GM23338 (cell line): Measurements from ENCODE around the gene BTN2A1. TPM values are rescaled to one million over a fixed set of nuclear protein-coding genes. Genes with fewer than 3 reads are reported as not detected.

Experiments
- ATAC-seq: fragments of 200-7000 bp; cut with Tn5 transposase; 3 replicates; pipeline ENCODE4 v1.9.1; 2020
- DNase-seq: peaks from one replicate; pipeline ENCODE4 v3.0.0-alpha.2; 2015; ENCODE audit warnings: low spot score
- H2AFZ ChIP-seq: fragments of 200-600 bp; sonication (generic); 2 replicates; pipeline ENCODE4 v1.8.0; 2016; ENCODE audit warnings: antibody characterized with exemption, mild to moderate bottlenecking, moderate library complexity
- H3F3A ChIP-seq: fragments of 200-600 bp; sonication (generic); replicated peaks from 2 replicates; pipeline ENCODE4 v1.8.0; 2017; ENCODE audit warnings: antibody characterized with exemption, mixed run types, low read depth
- H3K27ac ChIP-seq: fragments of 200-600 bp; sonication (generic); 2 replicates; pipeline ENCODE4 v1.6.1; 2016; ENCODE audit warnings: low read depth
- H3K27me3 ChIP-seq: fragments of 200-600 bp; sonication (generic); 2 replicates; pipeline ENCODE4 v1.8.0; 2016; ENCODE audit warnings: mild to moderate bottlenecking, mixed run types, moderate library complexity; ENCODE audit not compliant: insufficient read depth
- H3K36me3 ChIP-seq: fragments of 200-600 bp; sonication (generic); 2 replicates; pipeline ENCODE4 v1.8.0; 2016; ENCODE audit warnings: mild to moderate bottlenecking; ENCODE audit not compliant: insufficient read depth
- H3K4me1 ChIP-seq: fragments of 200-600 bp; sonication (generic); 2 replicates; pipeline ENCODE4 v1.8.0; 2016; ENCODE audit warnings: mild to moderate bottlenecking, moderate library complexity; ENCODE audit not compliant: insufficient read depth
- H3K4me2 ChIP-seq: fragments of 200-600 bp; sonication (generic); 2 replicates; pipeline ENCODE4 v1.7.1; 2017; ENCODE audit warnings: mixed run types
- H3K4me3 ChIP-seq: fragments of 200-600 bp; sonication (generic); 2 replicates; pipeline ENCODE4 v1.6.1; 2016; ENCODE audit warnings: mixed run types
- H3K79me2 ChIP-seq: fragments of 200-600 bp; sonication (generic); replicated peaks from 2 replicates; pipeline ENCODE4 v1.8.0; 2017; ENCODE audit warnings: mild to moderate bottlenecking; ENCODE audit not compliant: insufficient read depth
- H3K9me2 ChIP-seq: fragments of 200-600 bp; sonication (generic); 2 replicates; pipeline ENCODE4 v1.8.0; 2017; ENCODE audit not compliant: insufficient read depth
- H4K20me1 ChIP-seq: fragments of 200-600 bp; sonication (generic); replicated peaks from 2 replicates; pipeline ENCODE4 v1.8.0; 2017; ENCODE audit warnings: mild to moderate bottlenecking; ENCODE audit not compliant: insufficient read depth
- H3K27ac Mint-ChIP-seq: 2 replicates; pipeline ENCODE4 v1.8.0; 2020; ENCODE audit warnings: inconsistent platforms, mild to moderate bottlenecking, moderate library complexity, mixed read lengths
- H3K27me3 Mint-ChIP-seq: 3 replicates; pipeline ENCODE4 v1.8.0; 2022; ENCODE audit warnings: low read depth, mild to moderate bottlenecking, moderate library complexity, mixed read lengths, inconsistent platforms; ENCODE audit not compliant: insufficient read depth, poor library complexity
- H3K36me3 Mint-ChIP-seq: 3 replicates; pipeline ENCODE4 v1.8.0; 2021; ENCODE audit warnings: low read depth, mild to moderate bottlenecking, inconsistent platforms, moderate library complexity, mixed read lengths
- H3K4me1 Mint-ChIP-seq: 3 replicates; pipeline ENCODE4 v1.8.0; 2020; ENCODE audit warnings: mild to moderate bottlenecking, inconsistent platforms, mixed read lengths
- H3K4me3 Mint-ChIP-seq: 3 replicates; pipeline ENCODE4 v1.8.0; 2021; ENCODE audit warnings: moderate library complexity, mild to moderate bottlenecking, inconsistent platforms, mixed read lengths
- H3K9me3 Mint-ChIP-seq: 3 replicates; pipeline ENCODE4 v1.8.0; 2020; ENCODE audit warnings: moderate library complexity, mild to moderate bottlenecking, inconsistent platforms, mixed read lengths
- CREB1 ChIP-seq: fragments of 250-450 bp; sonication (Bioruptor Pico); IDR thresholded peaks from 2 replicates; pipeline ENCODE4 v1.5.0; 2020; ENCODE audit warnings: low read depth, mild to moderate bottlenecking, moderate library complexity
- ETS1 ChIP-seq: IDR thresholded peaks from 2 replicates; pipeline ENCODE4 v1.6.1; 2016; ENCODE audit warnings: antibody characterized with exemption
- EZH2 ChIP-seq: fragments of 200-600 bp; sonication (generic); IDR thresholded peaks from one replicate; pipeline ENCODE4 v1.8.0; 2017; ENCODE audit warnings: antibody characterized with exemption, mild to moderate bottlenecking, low read depth; ENCODE audit not compliant: unreplicated experiment
- EZH2phosphoT487 ChIP-seq: fragments of 200-600 bp; sonication (generic); IDR thresholded peaks from one replicate; pipeline ENCODE4 v1.8.1; 2018; ENCODE audit warnings: antibody characterized with exemption; ENCODE audit not compliant: unreplicated experiment
- JUNB ChIP-seq: IDR thresholded peaks from one replicate; pipeline ENCODE4 v1.6.1; 2016; ENCODE audit warnings: antibody characterized with exemption; ENCODE audit not compliant: unreplicated experiment
- NANOG ChIP-seq: IDR thresholded peaks from 2 replicates; pipeline ENCODE4 v1.6.1; 2016; ENCODE audit warnings: antibody characterized with exemption, borderline replicate concordance
- POLR2AphosphoS5 ChIP-seq: IDR thresholded peaks from 2 replicates; pipeline ENCODE4 v1.6.1; 2016; ENCODE audit warnings: antibody characterized with exemption, low read depth
- STAT1 ChIP-seq: IDR thresholded peaks from one replicate; pipeline ENCODE4 v1.6.1; 2016; ENCODE audit warnings: antibody characterized with exemption; ENCODE audit not compliant: unreplicated experiment
- ZNF114 ChIP-seq: fragments of 250-450 bp; sonication (Bioruptor Pico); IDR thresholded peaks from 2 replicates; pipeline ENCODE4 v1.5.0; 2020; ENCODE audit warnings: mild to moderate bottlenecking, moderate library complexity
- ZNF331 ChIP-seq: fragments of 250-450 bp; sonication (Bioruptor Pico); IDR thresholded peaks from 2 replicates; pipeline ENCODE4 v1.5.0; 2020; ENCODE audit warnings: low read depth, mild to moderate bottlenecking, moderate library complexity
- polyA plus RNA-seq: library from polyadenylated mRNA; unstranded; fragments of >200 nt; fragmentation: Nextera tagmentation; extraction: Ambion mirVana; gene quantifications from 2 replicates; pipeline ENCODE4 v1.2.1, GENCODE V29; 2016
- total RNA-seq: library from RNA; depleted of rRNA; stranded (reverse); fragments of >200 nt; shearing (Covaris generic); gene quantifications from 2 replicates; pipeline ENCODE4 v1.2.3, GENCODE V29; 2014
- TF ChIP-seq, protein P1 (sequence below): IDR thresholded peaks from one replicate; pipeline ENCODE4 v1.6.1; 2018; ENCODE audit warnings: antibody characterized with exemption; ENCODE audit not compliant: unreplicated experiment
- TF ChIP-seq, protein P2 (sequence below), 2 experiments: fragments of 200-600 bp in 1 of 2; sonication (generic) in 1 of 2; conservative IDR thresholded peaks; 2 replicates each; pipeline versions ENCODE4 v1.5.1 to v1.6.1; 2016 to 2017; ENCODE audit warnings: antibody characterized with exemption in 2 of 2, low read depth in 2 of 2, mild to moderate bottlenecking in 2 of 2, moderate library complexity in 1 of 2
- TF ChIP-seq, protein P3 (sequence below): fragments of 250-450 bp; sonication (Bioruptor Pico); IDR thresholded peaks from 2 replicates; pipeline ENCODE4 v1.5.0; 2020; ENCODE audit warnings: mild to moderate bottlenecking, moderate library complexity

The BTN2A1 gene
- total and polyA plus RNA-seq, 2 experiments from 2014 or later, result 6.3 to 7.0 TPM

DNA sequence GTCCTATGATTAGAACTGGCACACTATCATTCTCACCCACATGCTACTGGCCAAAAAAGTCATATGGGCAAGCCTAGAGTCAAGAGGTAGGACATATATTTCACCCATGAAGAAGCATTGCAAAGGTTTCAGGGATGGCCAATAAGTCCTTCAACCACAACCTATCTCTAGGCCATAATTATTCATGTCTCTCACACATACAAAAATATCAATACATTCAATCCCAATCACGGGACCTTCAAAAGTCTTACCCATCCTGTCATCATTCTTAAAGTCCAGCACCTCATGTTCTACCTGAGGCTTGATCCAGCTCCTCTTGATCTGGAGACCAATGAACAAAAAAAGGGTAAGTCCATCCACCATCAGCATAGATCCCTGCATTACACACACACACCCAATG, 29.7 kb downstream of the BTN2A1 start:
- H3K4me2 ChIP-seq, result no peak overlapping the region
- H3K9me2 ChIP-seq, result no peaks in the 10 kb centered on the region
- no peaks in the 10 kb centered on the region for H4K20me1 ChIP-seq
- no peak overlapping the region for H3K27ac ChIP-seq
- H3K9me3 Mint-ChIP-seq, result peaks cover 1% of the 10 kb centered on the region; the same call in 2 of the 3 replicates
- H3K79me2 ChIP-seq, result no peaks in the 10 kb centered on the region
- no peaks in the 10 kb centered on the region for H3K27me3 ChIP-seq
- H3K27me3 Mint-ChIP-seq, result peaks cover 2% of the 10 kb centered on the region
- no peak overlapping the region for H3K4me3 Mint-ChIP-seq
- no peak overlapping the region for H3K27ac Mint-ChIP-seq
- no peaks in the 10 kb centered on the region for H3K36me3 Mint-ChIP-seq
- ATAC-seq (no peak), DNase-seq (no peak)
- no peak overlapping the region for H2AFZ ChIP-seq
- TF ChIP-seq, protein P1, sequence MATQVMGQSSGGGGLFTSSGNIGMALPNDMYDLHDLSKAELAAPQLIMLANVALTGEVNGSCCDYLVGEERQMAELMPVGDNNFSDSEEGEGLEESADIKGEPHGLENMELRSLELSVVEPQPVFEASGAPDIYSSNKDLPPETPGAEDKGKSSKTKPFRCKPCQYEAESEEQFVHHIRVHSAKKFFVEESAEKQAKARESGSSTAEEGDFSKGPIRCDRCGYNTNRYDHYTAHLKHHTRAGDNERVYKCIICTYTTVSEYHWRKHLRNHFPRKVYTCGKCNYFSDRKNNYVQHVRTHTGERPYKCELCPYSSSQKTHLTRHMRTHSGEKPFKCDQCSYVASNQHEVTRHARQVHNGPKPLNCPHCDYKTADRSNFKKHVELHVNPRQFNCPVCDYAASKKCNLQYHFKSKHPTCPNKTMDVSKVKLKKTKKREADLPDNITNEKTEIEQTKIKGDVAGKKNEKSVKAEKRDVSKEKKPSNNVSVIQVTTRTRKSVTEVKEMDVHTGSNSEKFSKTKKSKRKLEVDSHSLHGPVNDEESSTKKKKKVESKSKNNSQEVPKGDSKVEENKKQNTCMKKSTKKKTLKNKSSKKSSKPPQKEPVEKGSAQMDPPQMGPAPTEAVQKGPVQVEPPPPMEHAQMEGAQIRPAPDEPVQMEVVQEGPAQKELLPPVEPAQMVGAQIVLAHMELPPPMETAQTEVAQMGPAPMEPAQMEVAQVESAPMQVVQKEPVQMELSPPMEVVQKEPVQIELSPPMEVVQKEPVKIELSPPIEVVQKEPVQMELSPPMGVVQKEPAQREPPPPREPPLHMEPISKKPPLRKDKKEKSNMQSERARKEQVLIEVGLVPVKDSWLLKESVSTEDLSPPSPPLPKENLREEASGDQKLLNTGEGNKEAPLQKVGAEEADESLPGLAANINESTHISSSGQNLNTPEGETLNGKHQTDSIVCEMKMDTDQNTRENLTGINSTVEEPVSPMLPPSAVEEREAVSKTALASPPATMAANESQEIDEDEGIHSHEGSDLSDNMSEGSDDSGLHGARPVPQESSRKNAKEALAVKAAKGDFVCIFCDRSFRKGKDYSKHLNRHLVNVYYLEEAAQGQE, result no peak
- no peak for TF ChIP-seq EZH2phosphoT487
- TF ChIP-seq ETS1, result no peak
- TF ChIP-seq EZH2, result no peak
- TF ChIP-seq, protein P2, sequence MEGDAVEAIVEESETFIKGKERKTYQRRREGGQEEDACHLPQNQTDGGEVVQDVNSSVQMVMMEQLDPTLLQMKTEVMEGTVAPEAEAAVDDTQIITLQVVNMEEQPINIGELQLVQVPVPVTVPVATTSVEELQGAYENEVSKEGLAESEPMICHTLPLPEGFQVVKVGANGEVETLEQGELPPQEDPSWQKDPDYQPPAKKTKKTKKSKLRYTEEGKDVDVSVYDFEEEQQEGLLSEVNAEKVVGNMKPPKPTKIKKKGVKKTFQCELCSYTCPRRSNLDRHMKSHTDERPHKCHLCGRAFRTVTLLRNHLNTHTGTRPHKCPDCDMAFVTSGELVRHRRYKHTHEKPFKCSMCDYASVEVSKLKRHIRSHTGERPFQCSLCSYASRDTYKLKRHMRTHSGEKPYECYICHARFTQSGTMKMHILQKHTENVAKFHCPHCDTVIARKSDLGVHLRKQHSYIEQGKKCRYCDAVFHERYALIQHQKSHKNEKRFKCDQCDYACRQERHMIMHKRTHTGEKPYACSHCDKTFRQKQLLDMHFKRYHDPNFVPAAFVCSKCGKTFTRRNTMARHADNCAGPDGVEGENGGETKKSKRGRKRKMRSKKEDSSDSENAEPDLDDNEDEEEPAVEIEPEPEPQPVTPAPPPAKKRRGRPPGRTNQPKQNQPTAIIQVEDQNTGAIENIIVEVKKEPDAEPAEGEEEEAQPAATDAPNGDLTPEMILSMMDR (conservative IDR thresholded peaks at IDR 0.05; ENCODE audit: low read depth in 2 of 2), result no peak
- TF ChIP-seq NANOG, result no peak
- TF ChIP-seq, protein P3, sequence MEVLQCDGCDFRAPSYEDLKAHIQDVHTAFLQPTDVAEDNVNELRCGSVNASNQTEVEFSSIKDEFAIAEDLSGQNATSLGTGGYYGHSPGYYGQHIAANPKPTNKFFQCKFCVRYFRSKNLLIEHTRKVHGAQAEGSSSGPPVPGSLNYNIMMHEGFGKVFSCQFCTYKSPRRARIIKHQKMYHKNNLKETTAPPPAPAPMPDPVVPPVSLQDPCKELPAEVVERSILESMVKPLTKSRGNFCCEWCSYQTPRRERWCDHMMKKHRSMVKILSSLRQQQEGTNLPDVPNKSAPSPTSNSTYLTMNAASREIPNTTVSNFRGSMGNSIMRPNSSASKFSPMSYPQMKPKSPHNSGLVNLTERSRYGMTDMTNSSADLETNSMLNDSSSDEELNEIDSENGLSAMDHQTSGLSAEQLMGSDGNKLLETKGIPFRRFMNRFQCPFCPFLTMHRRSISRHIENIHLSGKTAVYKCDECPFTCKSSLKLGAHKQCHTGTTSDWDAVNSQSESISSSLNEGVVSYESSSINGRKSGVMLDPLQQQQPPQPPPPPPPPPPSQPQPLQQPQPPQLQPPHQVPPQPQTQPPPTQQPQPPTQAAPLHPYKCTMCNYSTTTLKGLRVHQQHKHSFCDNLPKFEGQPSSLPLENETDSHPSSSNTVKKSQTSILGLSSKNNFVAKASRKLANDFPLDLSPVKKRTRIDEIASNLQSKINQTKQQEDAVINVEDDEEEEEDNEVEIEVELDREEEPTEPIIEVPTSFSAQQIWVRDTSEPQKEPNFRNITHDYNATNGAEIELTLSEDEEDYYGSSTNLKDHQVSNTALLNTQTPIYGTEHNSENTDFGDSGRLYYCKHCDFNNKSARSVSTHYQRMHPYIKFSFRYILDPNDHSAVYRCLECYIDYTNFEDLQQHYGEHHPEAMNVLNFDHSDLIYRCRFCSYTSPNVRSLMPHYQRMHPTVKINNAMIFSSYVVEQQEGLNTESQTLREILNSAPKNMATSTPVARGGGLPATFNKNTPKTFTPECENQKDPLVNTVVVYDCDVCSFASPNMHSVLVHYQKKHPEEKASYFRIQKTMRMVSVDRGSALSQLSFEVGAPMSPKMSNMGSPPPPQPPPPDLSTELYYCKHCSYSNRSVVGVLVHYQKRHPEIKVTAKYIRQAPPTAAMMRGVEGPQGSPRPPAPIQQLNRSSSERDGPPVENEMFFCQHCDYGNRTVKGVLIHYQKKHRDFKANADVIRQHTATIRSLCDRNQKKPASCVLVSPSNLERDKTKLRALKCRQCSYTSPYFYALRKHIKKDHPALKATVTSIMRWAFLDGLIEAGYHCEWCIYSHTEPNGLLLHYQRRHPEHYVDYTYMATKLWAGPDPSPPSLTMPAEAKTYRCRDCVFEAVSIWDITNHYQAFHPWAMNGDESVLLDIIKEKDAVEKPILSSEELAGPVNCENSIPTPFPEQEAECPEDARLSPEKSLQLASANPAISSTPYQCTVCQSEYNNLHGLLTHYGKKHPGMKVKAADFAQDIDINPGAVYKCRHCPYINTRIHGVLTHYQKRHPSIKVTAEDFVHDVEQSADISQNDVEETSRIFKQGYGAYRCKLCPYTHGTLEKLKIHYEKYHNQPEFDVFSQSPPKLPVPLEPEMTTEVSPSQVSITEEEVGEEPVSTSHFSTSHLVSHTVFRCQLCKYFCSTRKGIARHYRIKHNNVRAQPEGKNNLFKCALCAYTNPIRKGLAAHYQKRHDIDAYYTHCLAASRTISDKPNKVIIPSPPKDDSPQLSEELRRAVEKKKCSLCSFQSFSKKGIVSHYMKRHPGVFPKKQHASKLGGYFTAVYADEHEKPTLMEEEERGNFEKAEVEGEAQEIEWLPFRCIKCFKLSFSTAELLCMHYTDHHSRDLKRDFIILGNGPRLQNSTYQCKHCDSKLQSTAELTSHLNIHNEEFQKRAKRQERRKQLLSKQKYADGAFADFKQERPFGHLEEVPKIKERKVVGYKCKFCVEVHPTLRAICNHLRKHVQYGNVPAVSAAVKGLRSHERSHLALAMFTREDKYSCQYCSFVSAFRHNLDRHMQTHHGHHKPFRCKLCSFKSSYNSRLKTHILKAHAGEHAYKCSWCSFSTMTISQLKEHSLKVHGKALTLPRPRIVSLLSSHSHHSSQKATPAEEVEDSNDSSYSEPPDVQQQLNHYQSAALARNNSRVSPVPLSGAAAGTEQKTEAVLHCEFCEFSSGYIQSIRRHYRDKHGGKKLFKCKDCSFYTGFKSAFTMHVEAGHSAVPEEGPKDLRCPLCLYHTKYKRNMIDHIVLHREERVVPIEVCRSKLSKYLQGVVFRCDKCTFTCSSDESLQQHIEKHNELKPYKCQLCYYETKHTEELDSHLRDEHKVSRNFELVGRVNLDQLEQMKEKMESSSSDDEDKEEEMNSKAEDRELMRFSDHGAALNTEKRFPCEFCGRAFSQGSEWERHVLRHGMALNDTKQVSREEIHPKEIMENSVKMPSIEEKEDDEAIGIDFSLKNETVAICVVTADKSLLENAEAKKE, result no peak
- TF ChIP-seq JUNB, result no peak
- TF ChIP-seq CREB1 (CRISPR knock-in tag), result no peak
- no peak for TF ChIP-seq POLR2AphosphoS5
- no peak for TF ChIP-seq ZNF331
- no peak for TF ChIP-seq STAT1
- TF ChIP-seq ZNF114 (CRISPR knock-in tag), result no peak
- no peaks in the 10 kb centered on the region for H3K36me3 ChIP-seq
- H3K4me3 ChIP-seq, result no peak overlapping the region
- no peaks in the 10 kb centered on the region for H3K4me1 ChIP-seq
- no peaks in the 10 kb centered on the region for H3K4me1 Mint-ChIP-seq
- no peaks in the 10 kb centered on the region for H3F3A ChIP-seq
